Smooth muscle cell (in vitro differentiated cells): Measurements from ENCODE around the gene TIMP3. TPM values are rescaled to one million over a fixed set of nuclear protein-coding genes. Genes with fewer than 3 reads are reported as not detected.

ENCODE experiments used
- DNase-seq: peaks from one replicate; lab custom pipeline; 2025; ENCODE audit not compliant: unreplicated experiment; lab: John Stamatoyannopoulos, UW
- H2AFZ ChIP-seq: fragments of 200-600 bp; sonication (generic); 2 replicates; pipeline ENCODE4 v1.6.0; 2016; ENCODE audit warnings: antibody characterized with exemption, low read depth, mild to moderate bottlenecking
- H3F3A ChIP-seq: fragments of 200-600 bp; sonication (generic); 2 replicates; pipeline ENCODE4 v1.6.0; 2017; ENCODE audit warnings: antibody characterized with exemption, low read depth
- H3K27ac ChIP-seq: fragments of 200-600 bp; sonication (generic); 2 replicates; pipeline ENCODE4 v1.5.1; 2016; ENCODE audit warnings: low read depth, mild to moderate bottlenecking
- H3K27me3 ChIP-seq: fragments of 200-600 bp; sonication (generic); 2 replicates; pipeline ENCODE4 v1.6.1; 2016; ENCODE audit warnings: low read depth, mild to moderate bottlenecking
- H3K36me3 ChIP-seq: fragments of 200-600 bp; sonication (generic); 2 replicates; pipeline ENCODE4 v1.5.1; 2016; ENCODE audit warnings: low read depth
- H3K4me1 ChIP-seq: fragments of 200-600 bp; sonication (generic); 2 replicates; pipeline ENCODE4 v1.5.1; 2016; ENCODE audit warnings: low read depth
- H3K4me2 ChIP-seq: fragments of 200-600 bp; sonication (generic); 2 replicates; pipeline ENCODE4 v1.6.0; 2016; ENCODE audit warnings: mild to moderate bottlenecking
- H3K4me3 ChIP-seq: fragments of 200-600 bp; sonication (generic); 2 replicates; pipeline ENCODE4 v1.5.1; 2016; ENCODE audit warnings: mild to moderate bottlenecking
- H3K79me2 ChIP-seq: fragments of 200-600 bp; sonication (generic); 2 replicates; pipeline ENCODE4 v1.6.0; 2016; ENCODE audit warnings: low read depth, mild to moderate bottlenecking
- H3K9ac ChIP-seq: fragments of 200-600 bp; sonication (generic); 2 replicates; pipeline ENCODE4 v1.6.0; 2016; ENCODE audit warnings: low read depth
- H3K9me3 ChIP-seq: fragments of 200-600 bp; sonication (generic); replicated peaks from 2 replicates; pipeline ENCODE4 v1.5.1; 2016; ENCODE audit warnings: low read depth
- H4K20me1 ChIP-seq: fragments of 200-600 bp; sonication (generic); 2 replicates; pipeline ENCODE4 v1.6.0; 2016; ENCODE audit warnings: low read depth
- WGBS: methylation state at CpG from one replicate; pipeline ENCODE4 v1.1.7; 2016; ENCODE audit warnings: low lambda C conversion rate; 5-methylcytosine and 5-hydroxymethylcytosine counted together
- polyA plus RNA-seq: library from polyadenylated mRNA; unstranded; fragments of >200 nt; fragmentation: Nextera tagmentation; extraction: Ambion mirVana; gene quantifications from 2 replicates; pipeline ENCODE4 v1.2.1, GENCODE V29; 2016
- total RNA-seq: library from RNA; depleted of rRNA; stranded (reverse); fragments of >200 nt; gene quantifications from 2 replicates; pipeline ENCODE4 v1.2.3, GENCODE V29; 2014
- TF ChIP-seq, protein P1 (sequence below): fragments of 200-600 bp; sonication (generic); IDR thresholded peaks from 2 replicates; pipeline ENCODE4 v1.5.1; 2017; ENCODE audit warnings: borderline replicate concordance, mild to moderate bottlenecking, antibody characterized with exemption; ENCODE audit not compliant: insufficient read depth, poor library complexity, severe bottlenecking

Gene TIMP3
- total and polyA plus RNA-seq, 2 experiments from 2014 or later, result 3,210 to 3,942 TPM

DNA sequence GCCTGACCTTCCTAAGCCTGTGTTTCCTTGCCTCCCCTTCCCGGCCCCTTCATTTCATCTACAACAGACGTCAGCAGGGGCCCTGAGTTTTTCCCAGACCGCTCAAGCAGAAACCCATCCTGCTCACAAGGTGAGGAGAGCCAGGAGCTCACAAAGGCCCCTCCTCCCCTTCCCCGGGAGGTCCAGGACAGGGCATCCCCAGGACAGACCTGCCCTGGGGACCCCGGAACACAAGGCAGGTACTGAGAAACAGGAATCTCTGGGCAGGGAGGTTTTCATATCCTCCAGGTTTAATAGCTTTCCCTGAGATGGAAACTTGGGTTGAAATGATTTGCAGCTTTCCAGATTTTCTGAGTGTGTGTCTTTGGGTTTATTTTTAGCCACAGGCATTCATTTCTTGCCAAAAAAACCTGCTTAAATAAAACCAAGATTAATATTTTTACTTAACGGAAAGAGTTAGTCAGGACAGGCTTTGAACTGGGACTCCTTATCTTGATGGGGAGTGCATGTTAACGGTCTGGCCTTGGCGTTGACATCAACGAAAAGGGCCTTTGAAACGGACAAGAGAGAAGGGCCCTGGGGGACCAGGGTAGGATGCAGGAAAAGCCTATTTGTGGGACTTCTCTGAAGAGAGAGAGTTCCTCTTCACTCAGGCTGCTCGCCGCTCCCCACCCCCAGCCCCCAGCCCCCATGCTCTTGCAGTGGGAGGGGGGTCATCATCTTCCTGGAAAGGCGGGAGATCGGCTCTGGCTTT, 38.5 kb downstream of the TIMP3 start:
- TF ChIP-seq, protein P1, sequence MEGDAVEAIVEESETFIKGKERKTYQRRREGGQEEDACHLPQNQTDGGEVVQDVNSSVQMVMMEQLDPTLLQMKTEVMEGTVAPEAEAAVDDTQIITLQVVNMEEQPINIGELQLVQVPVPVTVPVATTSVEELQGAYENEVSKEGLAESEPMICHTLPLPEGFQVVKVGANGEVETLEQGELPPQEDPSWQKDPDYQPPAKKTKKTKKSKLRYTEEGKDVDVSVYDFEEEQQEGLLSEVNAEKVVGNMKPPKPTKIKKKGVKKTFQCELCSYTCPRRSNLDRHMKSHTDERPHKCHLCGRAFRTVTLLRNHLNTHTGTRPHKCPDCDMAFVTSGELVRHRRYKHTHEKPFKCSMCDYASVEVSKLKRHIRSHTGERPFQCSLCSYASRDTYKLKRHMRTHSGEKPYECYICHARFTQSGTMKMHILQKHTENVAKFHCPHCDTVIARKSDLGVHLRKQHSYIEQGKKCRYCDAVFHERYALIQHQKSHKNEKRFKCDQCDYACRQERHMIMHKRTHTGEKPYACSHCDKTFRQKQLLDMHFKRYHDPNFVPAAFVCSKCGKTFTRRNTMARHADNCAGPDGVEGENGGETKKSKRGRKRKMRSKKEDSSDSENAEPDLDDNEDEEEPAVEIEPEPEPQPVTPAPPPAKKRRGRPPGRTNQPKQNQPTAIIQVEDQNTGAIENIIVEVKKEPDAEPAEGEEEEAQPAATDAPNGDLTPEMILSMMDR, result peak; percentile 2
- peaks cover 8% of the 10 kb centered on the region for H3K4me1 ChIP-seq
- H3K27ac ChIP-seq, result peak overlapping the region; percentile 84

GRCh38 chr22:32841175-32841574, 39.7 kb downstream of the TIMP3 start:
- 80% methylated on average over 6 of the region's 6 CpGs for WGBS
- TF ChIP-seq, protein P1, result no peak
- no peak for DNase-seq
- H3K9ac ChIP-seq, result no peak overlapping the region
- H3K36me3 ChIP-seq, result peaks cover 4% of the 10 kb centered on the region
- H3K27me3 ChIP-seq, result no peaks in the 10 kb centered on the region
- no peak overlapping the region for H2AFZ ChIP-seq
- H3K27ac ChIP-seq, result peak overlapping the region; percentile 84
- H3K9me3 ChIP-seq, result no peaks in the 10 kb centered on the region
- H3K4me1 ChIP-seq, result peaks cover 8% of the 10 kb centered on the region
- no peak overlapping the region for H3K4me3 ChIP-seq
- H3F3A ChIP-seq, result peaks cover 90% of the 10 kb centered on the region
- peaks cover 100% of the 10 kb centered on the region for H4K20me1 ChIP-seq
- peaks cover 99% of the 10 kb centered on the region for H3K79me2 ChIP-seq
- peak overlapping the region; percentile 46 for H3K4me2 ChIP-seq

More for the DNA sequence above, 38.5 kb downstream of the TIMP3 start:
- no peak for DNase-seq
- peak overlapping the region; percentile 46 for H3K4me2 ChIP-seq
- peaks cover 100% of the 10 kb centered on the region for H4K20me1 ChIP-seq
- no peak overlapping the region for H3K4me3 ChIP-seq
- H3K27me3 ChIP-seq, result no peaks in the 10 kb centered on the region
- no peak overlapping the region for H2AFZ ChIP-seq
- H3K36me3 ChIP-seq, result peaks cover 6% of the 10 kb centered on the region
- no peaks in the 10 kb centered on the region for H3K9me3 ChIP-seq
- peaks cover 99% of the 10 kb centered on the region for H3K79me2 ChIP-seq
- peaks cover 92% of the 10 kb centered on the region for H3F3A ChIP-seq
- H3K9ac ChIP-seq, result peak overlapping the region; percentile 20
- WGBS, result 37% methylated on average over 13 of the region's 14 CpGs

GRCh38 chr22:32842486-32842885, 41.0 kb downstream of the TIMP3 start:
- peaks cover 99% of the 10 kb centered on the region for H3K79me2 ChIP-seq
- H3K27me3 ChIP-seq, result no peaks in the 10 kb centered on the region
- H3K27ac ChIP-seq, result peak overlapping the region; percentile 57
- TF ChIP-seq, protein P1, result no peak
- no peak overlapping the region for H3K4me3 ChIP-seq
- peaks cover 8% of the 10 kb centered on the region for H3K4me1 ChIP-seq
- peaks cover 100% of the 10 kb centered on the region for H4K20me1 ChIP-seq
- no peaks in the 10 kb centered on the region for H3K9me3 ChIP-seq
- no peaks in the 10 kb centered on the region for H3K36me3 ChIP-seq
- H3K4me2 ChIP-seq, result no peak overlapping the region
- no peak overlapping the region for H3K9ac ChIP-seq
- H3F3A ChIP-seq, result peaks cover 90% of the 10 kb centered on the region
- no peak overlapping the region for H2AFZ ChIP-seq
- 28% methylated on average over 4 of the region's 4 CpGs for WGBS
- no peak for DNase-seq
